ENCODE results near the gene GOLGA5.

Gene GOLGA5

GRCh38 chr14:92860049-92860840 is 66.1 kb downstream of the GOLGA5 start:
- no peak overlapping the region for H3K4me2 ChIP-seq
- no peaks in the 10 kb centered on the region for H3K4me1 ChIP-seq
- H3K27ac ChIP-seq, result no peak overlapping the region
- H3K36me3 ChIP-seq, result no peaks in the 10 kb centered on the region
- H3K27me3 ChIP-seq, result no peaks in the 10 kb centered on the region
- no peaks in the 10 kb centered on the region for H4K20me1 ChIP-seq
- no peak for TF ChIP-seq Cebpa-rat (IDR thresholded peaks at IDR 0.05)
- H3K9ac ChIP-seq, result no peak overlapping the region
- H3K4me3 ChIP-seq, result no peak overlapping the region
- peaks cover 0 to 4% (median 0%) of the 10 kb centered on the region in 11 experiments; a peak in 3 of 22 replicates for H3K9me3 ChIP-seq (replicated peaks in 1 of 11)

GRCh38 chr14:92861856-92862745 is 68.0 kb downstream of the GOLGA5 start:
- Histone ChIP-seq H3K4me3 (no peak overlapping the region), H4K20me1 (no peaks in the 10 kb centered on the region), H3K9me3 (replicated peaks in 1 of 11) (peaks cover 4 to 16% (median 12%) of the 10 kb centered on the region in 11 experiments; a peak in 17 of 22 replicates), H3K27ac (no peak overlapping the region), H3K4me1 (no peaks in the 10 kb centered on the region), H3K27me3 (no peaks in the 10 kb centered on the region), H3K36me3 (no peaks in the 10 kb centered on the region), H3K4me2 (no peak overlapping the region), H3K9ac (no peak overlapping the region)
- TF ChIP-seq Cebpa-rat (IDR thresholded peaks at IDR 0.05), result no peak

- H3K4me2 ChIP-seq, result no peak overlapping the region
- no peak overlapping the region for H3K4me3 ChIP-seq
- no peaks in the 10 kb centered on the region for H4K20me1 ChIP-seq
- no peak overlapping the region for H3K9ac ChIP-seq
- TF ChIP-seq Cebpa-rat (IDR thresholded peaks at IDR 0.05), result no peak
- H3K27ac ChIP-seq, result no peak overlapping the region
- no peaks in the 10 kb centered on the region for H3K27me3 ChIP-seq
- peaks cover 4 to 16% (median 12%) of the 10 kb centered on the region in 11 experiments; a peak in 17 of 22 replicates for H3K9me3 ChIP-seq (replicated peaks in 1 of 11)
- H3K36me3 ChIP-seq, result no peaks in the 10 kb centered on the region
- H3K4me1 ChIP-seq, result no peaks in the 10 kb centered on the region
These were observed 69.4 kb downstream of the GOLGA5 start for GRCh38 chr14:92863286-92864080.

GRCh38 chr14:92865674-92866073 is 71.6 kb downstream of the GOLGA5 start:
- no peaks in the 10 kb centered on the region for H4K20me1 ChIP-seq
- H3K9me3 ChIP-seq (replicated peaks in 1 of 11), result peaks cover 4 to 16% (median 12%) of the 10 kb centered on the region in 11 experiments; a peak in 17 of 22 replicates
- no peaks in the 10 kb centered on the region for H3K27me3 ChIP-seq
- no peaks in the 10 kb centered on the region for H3K36me3 ChIP-seq
- no peak for TF ChIP-seq Cebpa-rat (IDR thresholded peaks at IDR 0.05)
- H3K4me3 ChIP-seq, result no peak overlapping the region
- no peak overlapping the region for H3K9ac ChIP-seq
- H3K4me2 ChIP-seq, result no peak overlapping the region
- H3K4me1 ChIP-seq, result no peaks in the 10 kb centered on the region
- H3K27ac ChIP-seq, result no peak overlapping the region

- Histone ChIP-seq H3K4me2 (no peak overlapping the region), H4K20me1 (no peaks in the 10 kb centered on the region), H3K9ac (no peak overlapping the region), H3K9me3 (replicated peaks in 1 of 11) (peaks cover 4 to 16% (median 12%) of the 10 kb centered on the region in 11 experiments; a peak in 17 of 22 replicates), H3K4me3 (no peak overlapping the region), H3K27ac (no peak overlapping the region), H3K4me1 (no peaks in the 10 kb centered on the region), H3K36me3 (no peaks in the 10 kb centered on the region), H3K27me3 (no peaks in the 10 kb centered on the region)
- no peak for TF ChIP-seq Cebpa-rat (IDR thresholded peaks at IDR 0.05)
These were observed 72.2 kb downstream of the GOLGA5 start for GRCh38 chr14:92866181-92866752.

- Histone ChIP-seq H4K20me1 (no peaks in the 10 kb centered on the region), H3K9ac (no peak overlapping the region), H3K27me3 (no peaks in the 10 kb centered on the region), H3K4me1 (no peaks in the 10 kb centered on the region), H3K4me3 (no peak overlapping the region), H3K4me2 (no peak overlapping the region), H3K36me3 (no peaks in the 10 kb centered on the region), H3K27ac (no peak overlapping the region), H3K9me3 (replicated peaks in 1 of 11) (peaks cover 4 to 16% (median 12%) of the 10 kb centered on the region in 11 experiments; a peak in 17 of 22 replicates)
- no peak for TF ChIP-seq Cebpa-rat (IDR thresholded peaks at IDR 0.05)
These were observed 73.1 kb downstream of the GOLGA5 start for GRCh38 chr14:92866901-92867865.

- no peak overlapping the region for H3K27ac ChIP-seq
- H3K4me3 ChIP-seq, result no peak overlapping the region
- TF ChIP-seq Cebpa-rat (IDR thresholded peaks at IDR 0.05), result no peak
- H3K4me1 ChIP-seq, result no peaks in the 10 kb centered on the region
- H4K20me1 ChIP-seq, result no peaks in the 10 kb centered on the region
- H3K36me3 ChIP-seq, result no peaks in the 10 kb centered on the region
- H3K9me3 ChIP-seq (replicated peaks in 1 of 11), result no peaks in the 10 kb centered on the region
- no peak overlapping the region for H3K9ac ChIP-seq
- no peaks in the 10 kb centered on the region for H3K27me3 ChIP-seq
- H3K4me2 ChIP-seq, result no peak overlapping the region
These were observed 81.0 kb downstream of the GOLGA5 start for GRCh38 chr14:92874962-92875661.

Data from BLaER1 treated with 17β-estradiol and CSF1 and Interleukin-3, amounts not matched to agents 10 nM and 100 nM (cell line).